A549 (cell line): ENCODE data around the gene NTN1. TPM values are rescaled to one million over a fixed set of nuclear protein-coding genes. Genes with fewer than 3 reads are reported as not detected.

ENCODE experiments used
- ATAC-seq, 2 experiments: fragments of 200-7000 bp in 1 of 2; fragments of >200 bp in 1 of 2; cut with Nextera tagmentation in 1 of 2; cut with Tn5 transposase in 1 of 2; 3 replicates each; pipeline versions ENCODE4 v1.8.0 to v1.9.1; 2018 to 2020; ENCODE audit warnings: mild to moderate bottlenecking in 1 of 2, moderate library complexity in 1 of 2
- CTCF ChIA-PET: fragments of 300-600 bp; sonication (Branson Sonifier 250); formaldehyde crosslinking; extraction: SDS; loops from one replicate; lab custom pipeline; 2021; ENCODE audit warnings: antibody characterized with exemption, inconsistent platforms; lab: Yijun Ruan, JAX
- POLR2A ChIA-PET: fragments of 350-600 bp; formaldehyde crosslinking; extraction: SDS; loops from one replicate; lab custom pipeline; 2021; ENCODE audit warnings: antibody characterized with exemption, inconsistent platforms; lab: Yijun Ruan, JAX
- DNase-seq, 2 experiments: peaks; one replicate each; pipeline versions ENCODE4 v3.0.0 to v3.0.0-alpha.2; 2011 to 2016; ENCODE audit warnings: low read depth in 1 of 2, low spot score in 1 of 2
- FAIRE-seq: peaks from 2 replicates; lab custom pipeline; 2011; peaks lifted over from hg19 to GRCh38; lab: Jason Lieb, UNC
- H3K27ac ChIP-seq, 2 experiments: fragments of >200 bp; sonication (Bioruptor Twin); formaldehyde crosslinking; 3 replicates each; pipeline ENCODE4 v1.5.1; 2016 to 2017
- H3K4me1 ChIP-seq: fragments of >200 bp; sonication (Bioruptor Twin); formaldehyde crosslinking; 3 replicates; pipeline ENCODE4 v1.6.1; 2016
- H3K4me2 ChIP-seq: fragments of >200 bp; sonication (Bioruptor Twin); formaldehyde crosslinking; 3 replicates; pipeline ENCODE4 v1.6.1; 2016
- H3K4me3 ChIP-seq: fragments of >200 bp; sonication (Bioruptor Twin); formaldehyde crosslinking; 3 replicates; pipeline ENCODE4 v1.5.1; 2016
- H3K9me3 ChIP-seq: fragments of >200 bp; sonication (Bioruptor Twin); formaldehyde crosslinking; 3 replicates; pipeline ENCODE4 v1.6.1; 2016
- ATOH8 ChIP-seq: fragments of 250-450 bp; sonication (Bioruptor Pico); IDR thresholded peaks from 2 replicates; pipeline ENCODE4 v1.5.0; 2020; ENCODE audit warnings: low read depth, mild to moderate bottlenecking, moderate library complexity
- BHLHE40 ChIP-seq: IDR thresholded peaks from 2 replicates; pipeline ENCODE4 v1.6.1; 2012; ENCODE audit warnings: low read depth, low read length, inconsistent platforms
- CBX2 ChIP-seq: fragments of 200-600 bp; sonication (generic); IDR thresholded peaks from 2 replicates; pipeline ENCODE4 v1.6.1; 2016; ENCODE audit warnings: low read depth, mild to moderate bottlenecking, borderline replicate concordance
- CBX8 ChIP-seq: fragments of 200-600 bp; sonication (generic); IDR thresholded peaks from 2 replicates; pipeline ENCODE4 v1.6.1; 2016
- CHD4 ChIP-seq: fragments of 200-600 bp; sonication (generic); IDR thresholded peaks from 2 replicates; pipeline ENCODE4 v1.6.1; 2016; ENCODE audit warnings: antibody characterized with exemption, mild to moderate bottlenecking, borderline replicate concordance
- CTCF ChIP-seq: fragments of >200 bp; sonication (Bioruptor Twin); formaldehyde crosslinking; IDR thresholded peaks from 3 replicates; pipeline ENCODE4 v1.5.1; 2016
- EHF ChIP-seq: fragments of 250-450 bp; sonication (Bioruptor Pico); IDR thresholded peaks from 2 replicates; pipeline ENCODE4 v1.5.0; 2020; ENCODE audit warnings: mild to moderate bottlenecking
- ELK1 ChIP-seq: fragments of 150-350 bp; IDR thresholded peaks from 2 replicates; pipeline ENCODE4 v1.6.1; 2014; ENCODE audit warnings: low read depth, mild to moderate bottlenecking, low read length
- ESRRA ChIP-seq: fragments of 150-350 bp; IDR thresholded peaks from 2 replicates; pipeline ENCODE4 v1.6.1; 2014; ENCODE audit warnings: mild to moderate bottlenecking, low read length, borderline replicate concordance
- FOSB ChIP-seq: fragments of 250-450 bp; sonication (Bioruptor Pico); IDR thresholded peaks from 2 replicates; pipeline ENCODE4 v1.5.0; 2020; ENCODE audit warnings: mild to moderate bottlenecking, moderate library complexity
- HES2 ChIP-seq: fragments of >200 bp; sonication (Bioruptor Twin); formaldehyde crosslinking; IDR thresholded peaks from 2 replicates; pipeline ENCODE4 v1.6.1; 2016
- HEYL ChIP-seq: fragments of 250-450 bp; sonication (Bioruptor Pico); IDR thresholded peaks from 2 replicates; pipeline ENCODE4 v1.8.0; 2021; ENCODE audit warnings: mild to moderate bottlenecking, moderate library complexity
- JUN ChIP-seq, 2 experiments: fragments of >200 bp; sonication (Bioruptor Twin); formaldehyde crosslinking; IDR thresholded peaks; 2 replicates in 1 of 2; 3 replicates in 1 of 2; pipeline ENCODE4 v1.6.1; 2016 to 2017
- KDM5A ChIP-seq: fragments of 200-600 bp; sonication (generic); IDR thresholded peaks from 2 replicates; pipeline ENCODE4 v1.6.1; 2016; ENCODE audit warnings: antibody characterized with exemption, mild to moderate bottlenecking
- MAFK ChIP-seq: fragments of 450-650 bp; IDR thresholded peaks from 2 replicates; pipeline ENCODE4 v1.6.1; 2014; ENCODE audit not compliant: partially characterized antibody
- MAX ChIP-seq: IDR thresholded peaks from 2 replicates; pipeline ENCODE4 v1.6.1; 2012
- MAZ ChIP-seq: fragments of 150-350 bp; IDR thresholded peaks from 2 replicates; pipeline ENCODE4 v1.6.1; 2014; ENCODE audit warnings: antibody characterized with exemption, low read depth, low read length, borderline replicate concordance
- MYC ChIP-seq: IDR thresholded peaks from 2 replicates; pipeline ENCODE4 v1.6.1; 2012; ENCODE audit warnings: mild to moderate bottlenecking, inconsistent platforms, low read length, improper control_type of control experiment, borderline replicate concordance
- NPAS2 ChIP-seq: fragments of 250-450 bp; sonication (Bioruptor Pico); IDR thresholded peaks from 2 replicates; pipeline ENCODE4 v1.8.0; 2022; ENCODE audit warnings: mild to moderate bottlenecking, moderate library complexity, borderline replicate concordance
- POLR2A ChIP-seq: IDR thresholded peaks from 2 replicates; pipeline ENCODE4 v1.6.1; 2012; ENCODE audit warnings: mild to moderate bottlenecking, low read length
- POLR2AphosphoS2 ChIP-seq: conservative IDR thresholded peaks from 2 replicates; pipeline ENCODE4 v1.6.1; 2012; ENCODE audit warnings: low read length, improper control_type of control experiment, inconsistent platforms
- RAD21 ChIP-seq, 2 experiments: fragments of >200 bp in 1 of 2; sonication (Bioruptor Twin) in 1 of 2; formaldehyde crosslinking in 1 of 2; IDR thresholded peaks in 1 of 2; conservative IDR thresholded peaks in 1 of 2; 2 replicates in 1 of 2; 3 replicates in 1 of 2; pipeline ENCODE4 v1.6.1; 2012 to 2018; ENCODE audit warnings: inconsistent platforms in 1 of 2
- TFCP2L1 ChIP-seq: fragments of 250-450 bp; sonication (Bioruptor Pico); IDR thresholded peaks from 2 replicates; pipeline ENCODE4 v1.5.0; 2021; ENCODE audit warnings: mild to moderate bottlenecking
- TP53 ChIP-seq: fragments of 250-450 bp; sonication (Bioruptor Pico); IDR thresholded peaks from 2 replicates; pipeline ENCODE4 v1.5.0; 2021; ENCODE audit warnings: mild to moderate bottlenecking, moderate library complexity
- ZC3H11A ChIP-seq: fragments of 450-650 bp; IDR thresholded peaks from 2 replicates; pipeline ENCODE4 v1.6.1; 2014; ENCODE audit warnings: antibody characterized with exemption, mild to moderate bottlenecking
- ZFP36 ChIP-seq: fragments of 450-650 bp; IDR thresholded peaks from 2 replicates; pipeline ENCODE4 v1.6.1; 2014; ENCODE audit warnings: borderline replicate concordance; ENCODE audit not compliant: partially characterized antibody
- ZNF302 ChIP-seq: fragments of 250-450 bp; sonication (Bioruptor Pico); IDR thresholded peaks from 2 replicates; pipeline ENCODE4 v1.9.0; 2021; ENCODE audit warnings: inconsistent platforms, mild to moderate bottlenecking, moderate library complexity
- WGBS: methylation state at CpG from one replicate; pipeline ENCODE4 v1.1.6; 2017; ENCODE audit errors: missing lambda C conversion rate; 5-methylcytosine and 5-hydroxymethylcytosine counted together
- polyA plus RNA-seq, 4 experiments: library from polyadenylated mRNA; depleted of rRNA in 3 of 4; stranded (reverse); fragments of >200 nt; fragmentation: RNase III in 1 of 4; extraction: RNeasy Plus Mini Kit Qiagen cat#74134 plus additional on column Dnase treatment in 1 of 4; gene quantifications; 2 replicates in 3 of 4; 3 replicates in 1 of 4; pipeline ENCODE4 v1.2.3, GENCODE V29; 2011 to 2017

The NTN1 gene
- polyA plus RNA-seq, 2 of the 4 experiments (the other 2 are of a cell fraction), result 0.12 to 0.13 TPM

GRCh38 chr17:9237053-9237410 is 215.7 kb downstream of the NTN1 start:
- FAIRE-seq, result no peak
- POLR2A ChIA-PET, result no interaction called here

GRCh38 chr17:9237661-9238301 is 216.5 kb downstream of the NTN1 start:
- POLR2A ChIA-PET, result no interaction called here
- CTCF ChIA-PET, result interaction anchor here (1.1 kb wide), 1 partner anchor 31 kb away, joined by 4 read pairs; no protein-coding TSS in a partner anchor
- H3K9me3 ChIP-seq, result no peaks in the 10 kb centered on the region
- DNase-seq (no peak), ATAC-seq (no peak), FAIRE-seq (no peak)
- TF ChIP-seq RAD21 (conservative IDR thresholded peaks at IDR 0.05 in 1 of 2, IDR thresholded peaks at IDR 0.05 in 1 of 2), result no peak
- no peak for TF ChIP-seq MAFK
- no peak for TF ChIP-seq JUN (IDR thresholded peaks at IDR 0.05)
- TF ChIP-seq ESRRA, result no peak
- no peak for TF ChIP-seq POLR2AphosphoS2
- TF ChIP-seq CBX2, result no peak
- TF ChIP-seq MAX, result no peak
- no peak for TF ChIP-seq CBX8
- TF ChIP-seq NPAS2, result no peak
- no peak for TF ChIP-seq MAZ
- no peak for TF ChIP-seq ATOH8 (CRISPR knock-in tag)
- no peak for TF ChIP-seq HES2
- no peak for TF ChIP-seq BHLHE40
- no peak for TF ChIP-seq TP53 (CRISPR knock-in tag)
- TF ChIP-seq ZC3H11A, result no peak
- H3K27ac ChIP-seq, result no peak overlapping the region
- WGBS, result 82% methylated on average over 13 of the region's 13 CpGs
- H3K4me1 ChIP-seq, result peaks cover 14% of the 10 kb centered on the region; the same call in 2 of the 3 replicates
- H3K4me2 ChIP-seq, result no peak overlapping the region
- no peak overlapping the region for H3K4me3 ChIP-seq

More at GRCh38 chr17:9237053-9237410, 215.7 kb downstream of the NTN1 start:
- no peak for TF ChIP-seq ELK1
- no peak for TF ChIP-seq CTCF
- TF ChIP-seq HES2, result no peak
- no peak for TF ChIP-seq HEYL (CRISPR knock-in tag)
- TF ChIP-seq MAZ, result no peak
- TF ChIP-seq EHF (CRISPR knock-in tag), result no peak
- TF ChIP-seq ESRRA, result no peak
- TF ChIP-seq POLR2A, result no peak
- TF ChIP-seq POLR2AphosphoS2, result no peak
- TF ChIP-seq MYC, result no peak
- no peak for TF ChIP-seq CHD4
- no peak for TF ChIP-seq FOSB (CRISPR knock-in tag)
- TF ChIP-seq TFCP2L1 (CRISPR knock-in tag), result no peak
- no peak for TF ChIP-seq NPAS2
- TF ChIP-seq ZFP36, result no peak
- no peak for TF ChIP-seq KDM5A
- no peak for TF ChIP-seq MAFK
- no peak for TF ChIP-seq ZNF302 (CRISPR knock-in tag)
- CTCF ChIA-PET, result no interaction called here
- DNase-seq, result no peak
- Histone ChIP-seq H3K4me3 (no peak overlapping the region), H3K9me3 (no peaks in the 10 kb centered on the region), H3K4me1 (peaks cover 14% of the 10 kb centered on the region; the same call in 2 of the 3 replicates), H3K4me2 (no peak overlapping the region), H3K27ac (no peak overlapping the region)
- no peak for ATAC-seq
- WGBS, result 70% methylated on average over 3 of the region's 3 CpGs
